ENCODE measurements around the gene CST4.
"Not testable (repeated sequence)": the region's sequence is repeated elsewhere in the genome, so short reads cannot be mapped to it uniquely, and the experiment has no call there.

Gene CST4

GRCh38 chr20:23659989-23660837, 28.6 kb downstream of the CST4 start:
- no peak for DNase-seq (ENCODE audit: low spot score)
- no peak for TF ChIP-seq CTCF (conservative IDR thresholded peaks at IDR 0.05; ENCODE audit: low read depth)
- no peak overlapping the region for H3K27ac ChIP-seq
- ChIA-PET CTCF (no interaction called here), POLR2A (ENCODE audit: low non-redundant PET) (interaction anchor here (0.6 kb wide), 1 partner anchor 26 kb away, joined by 7 read pairs; no protein-coding TSS in a partner anchor)

GRCh38 chr20:23659610-23659988, 29.2 kb downstream of the CST4 start:
- DNase-seq (ENCODE audit: low spot score); POLR2A ChIA-PET (ENCODE audit: low non-redundant PET); CTCF ChIA-PET; H3K27ac ChIP-seq: not testable (repeated sequence)

GRCh38 chr20:23658989-23659609, 29.7 kb downstream of the CST4 start:
- no peak for TF ChIP-seq CTCF (conservative IDR thresholded peaks at IDR 0.05; ENCODE audit: low read depth)
- H3K27ac ChIP-seq = no peak overlapping the region
- POLR2A ChIA-PET (ENCODE audit: low non-redundant PET) = no interaction called here
- CTCF ChIA-PET = no interaction called here
- no peak for DNase-seq (ENCODE audit: low spot score)

- no peak for DNase-seq (ENCODE audit: low spot score)
- ChIA-PET CTCF (interaction anchor here (0.5 kb wide), 1 partner anchor 1259 kb away, joined by 4 read pairs; no protein-coding TSS in a partner anchor), POLR2A (ENCODE audit: low non-redundant PET) (no interaction called here)
- TF ChIP-seq CTCF (conservative IDR thresholded peaks at IDR 0.05; ENCODE audit: low read depth) = no peak
- H3K27ac ChIP-seq = no peak overlapping the region
Observed at GRCh38 chr20:23658336-23658735, 30.5 kb downstream of the CST4 start.

GRCh38 chr20:23657202-23657601, 31.6 kb downstream of the CST4 start:
- ChIA-PET POLR2A (ENCODE audit: low non-redundant PET) (no interaction called here), CTCF (interaction anchor here (0.6 kb wide), 1 partner anchor 1801 kb away, joined by 3 read pairs; no protein-coding TSS in a partner anchor)
- H3K27ac ChIP-seq = no peak overlapping the region
- TF ChIP-seq CTCF (conservative IDR thresholded peaks at IDR 0.05; ENCODE audit: low read depth) = no peak
- no peak for DNase-seq (ENCODE audit: low spot score)

- no peak for DNase-seq (ENCODE audit: low spot score)
- ChIA-PET CTCF (interaction anchor here (0.6 kb wide), 1 partner anchor 1801 kb away, joined by 3 read pairs; no protein-coding TSS in a partner anchor), POLR2A (ENCODE audit: low non-redundant PET) (no interaction called here)
- no peak overlapping the region for H3K27ac ChIP-seq
- no peak for TF ChIP-seq CTCF (conservative IDR thresholded peaks at IDR 0.05; ENCODE audit: low read depth)
Observed at GRCh38 chr20:23656372-23656771, 32.5 kb downstream of the CST4 start.
